OCI-LY7 (cell line): ENCODE data around the gene ELOB. TPM values are rescaled to one million over a fixed set of nuclear protein-coding genes. Genes with fewer than 3 reads are reported as not detected.

ENCODE experiments used
- BruUV-seq: library from RNA; stranded (reverse); fragments of 400-500 nt; replicated peaks from 2 replicates; lab custom pipeline; 2021; lab: Mats Ljungman, UMichigan
- CTCF ChIA-PET: fragments of 300-600 bp; sonication (Branson Sonifier 250); formaldehyde crosslinking; loops from one replicate; lab custom pipeline; 2022; ENCODE audit warnings: antibody characterized with exemption; ENCODE audit not compliant: unreplicated experiment; lab: Charles Lee
- POLR2A ChIA-PET: fragments of 300-600 bp; sonication (Branson Sonifier 250); formaldehyde crosslinking; loops from one replicate; lab custom pipeline; 2022; ENCODE audit warnings: antibody characterized with exemption; lab: Charles Lee
- DNase-seq: peaks from one replicate; pipeline ENCODE4 v3.0.0-alpha.2; 2015; ENCODE audit warnings: low spot score
- H2AFZ ChIP-seq: fragments of 200-600 bp; sonication (generic), shearing (Covaris generic); 2 replicates; pipeline ENCODE4 v1.6.1; 2014; ENCODE audit warnings: mild to moderate bottlenecking, antibody characterized with exemption, low read length, moderate library complexity
- H3K27ac ChIP-seq: fragments of 200-600 bp; sonication (generic); 2 replicates; pipeline ENCODE4 v1.5.1; 2014; ENCODE audit warnings: mixed run types, low read depth, mild to moderate bottlenecking, moderate library complexity, low read length, inconsistent platforms; ENCODE audit not compliant: poor library complexity, severe bottlenecking
- H3K36me3 ChIP-seq: fragments of 200-600 bp; sonication (generic); 2 replicates; pipeline ENCODE4 v1.6.1; 2014; ENCODE audit warnings: mild to moderate bottlenecking, antibody characterized with exemption, low read length, moderate library complexity, mixed read lengths; ENCODE audit not compliant: insufficient read depth
- H3K4me1 ChIP-seq: fragments of 200-600 bp; sonication (generic); 2 replicates; pipeline ENCODE4 v1.5.1; 2014; ENCODE audit warnings: mild to moderate bottlenecking, low read length; ENCODE audit not compliant: insufficient read depth, poor library complexity, severe bottlenecking
- H3K4me2 ChIP-seq: fragments of 200-600 bp; sonication (generic); 2 replicates; pipeline ENCODE4 v1.6.1; 2014; ENCODE audit warnings: mild to moderate bottlenecking, low read length
- H3K4me3 ChIP-seq: fragments of 200-600 bp; sonication (generic); 2 replicates; pipeline ENCODE4 v1.5.1; 2014; ENCODE audit warnings: mild to moderate bottlenecking, low read depth, low read length; ENCODE audit not compliant: poor library complexity, severe bottlenecking
- H3K79me2 ChIP-seq: fragments of 200-600 bp; sonication (generic); 2 replicates; pipeline ENCODE4 v1.6.1; 2016; ENCODE audit warnings: low read depth, mild to moderate bottlenecking, low read length, moderate library complexity, mixed read lengths; ENCODE audit not compliant: insufficient read depth
- H3K9me2 ChIP-seq: fragments of 200-600 bp; sonication (generic); 2 replicates; pipeline ENCODE4 v1.6.1; 2016; ENCODE audit warnings: mild to moderate bottlenecking, low read length, mixed read lengths; ENCODE audit not compliant: insufficient read depth
- H3K9me3 ChIP-seq: fragments of 200-600 bp; sonication (generic); 2 replicates; pipeline ENCODE4 v1.6.1; 2014; ENCODE audit warnings: mild to moderate bottlenecking, mixed run types, low read length, mixed read lengths
- H4K20me1 ChIP-seq: fragments of 200-600 bp; sonication (generic); 2 replicates; pipeline ENCODE4 v1.6.1; 2014; ENCODE audit warnings: mild to moderate bottlenecking, antibody characterized with exemption, low read length, moderate library complexity, mixed read lengths; ENCODE audit not compliant: insufficient read depth
- CTCF ChIP-seq: fragments of 200-600 bp; sonication (generic); conservative IDR thresholded peaks from 2 replicates; pipeline ENCODE4 v1.5.1; 2014; ENCODE audit warnings: mild to moderate bottlenecking, antibody characterized with exemption, low read length, moderate library complexity, mixed read lengths
- EZH2phosphoT487 ChIP-seq: fragments of 200-600 bp; sonication (generic); IDR thresholded peaks from 2 replicates; pipeline ENCODE4 v1.6.1; 2018; ENCODE audit warnings: low read depth, borderline replicate concordance, mild to moderate bottlenecking, mixed run types, antibody characterized with exemption, low read length, moderate library complexity, mixed read lengths
- intact Hi-C: fragments of 100-400 bp; cut with micrococcal nuclease; formaldehyde crosslinking; loops from one replicate; pipeline ENCODE4 v1.10.0; 2022; ENCODE audit not compliant: unreplicated experiment
- total RNA-seq, 2 experiments: library from RNA; depleted of rRNA in 1 of 2; stranded (reverse); fragments of >200 nt in 1 of 2; shearing (Covaris generic) in 1 of 2; gene quantifications; 2 replicates each; pipeline ENCODE4 v1.2.3, GENCODE V29; 2014 to 2022

Gene ELOB
- total RNA-seq, 2 experiments from 2014 or later: 209 to 285 TPM

DNA sequence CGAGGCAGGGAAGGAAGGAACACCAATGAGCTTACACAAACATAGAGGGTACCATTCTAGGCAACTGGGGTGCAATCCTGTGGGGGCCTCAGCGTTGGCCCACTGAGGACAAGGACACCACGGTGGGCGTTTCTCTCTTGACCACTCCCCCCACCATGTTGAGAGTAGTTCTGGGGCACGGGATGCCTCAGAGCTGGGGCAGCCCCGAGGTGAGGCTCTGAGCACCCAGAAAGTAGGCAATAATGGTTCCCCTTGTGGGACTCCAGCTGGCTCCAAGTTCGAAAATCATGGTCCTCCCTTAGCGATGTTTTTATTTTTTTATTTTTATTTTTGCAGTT lies 45.0 kb upstream of the ELOB start:
- Histone ChIP-seq H2AFZ (no peak overlapping the region), H3K4me3 (no peak overlapping the region), H3K79me2 (peaks cover 6% of the 10 kb centered on the region; the same call in 1 of the 2 replicates), H4K20me1 (no peaks in the 10 kb centered on the region), H3K27ac (no peak overlapping the region), H3K9me2 (no peaks in the 10 kb centered on the region), H3K4me1 (peaks cover 6% of the 10 kb centered on the region), H3K4me2 (no peak overlapping the region), H3K9me3 (no peaks in the 10 kb centered on the region), H3K36me3 (no peaks in the 10 kb centered on the region)
- DNase-seq: no peak
- POLR2A ChIA-PET: no interaction called here
- no peak for TF ChIP-seq CTCF
- TF ChIP-seq EZH2phosphoT487: no peak
- CTCF ChIA-PET: interaction anchor here (1.2 kb wide), 1 partner anchor 9 kb away, joined by 3 read pairs; no protein-coding TSS in a partner anchor
- no TSS peak for BruUV-seq
- intact Hi-C loops: no loop called here

DNA sequence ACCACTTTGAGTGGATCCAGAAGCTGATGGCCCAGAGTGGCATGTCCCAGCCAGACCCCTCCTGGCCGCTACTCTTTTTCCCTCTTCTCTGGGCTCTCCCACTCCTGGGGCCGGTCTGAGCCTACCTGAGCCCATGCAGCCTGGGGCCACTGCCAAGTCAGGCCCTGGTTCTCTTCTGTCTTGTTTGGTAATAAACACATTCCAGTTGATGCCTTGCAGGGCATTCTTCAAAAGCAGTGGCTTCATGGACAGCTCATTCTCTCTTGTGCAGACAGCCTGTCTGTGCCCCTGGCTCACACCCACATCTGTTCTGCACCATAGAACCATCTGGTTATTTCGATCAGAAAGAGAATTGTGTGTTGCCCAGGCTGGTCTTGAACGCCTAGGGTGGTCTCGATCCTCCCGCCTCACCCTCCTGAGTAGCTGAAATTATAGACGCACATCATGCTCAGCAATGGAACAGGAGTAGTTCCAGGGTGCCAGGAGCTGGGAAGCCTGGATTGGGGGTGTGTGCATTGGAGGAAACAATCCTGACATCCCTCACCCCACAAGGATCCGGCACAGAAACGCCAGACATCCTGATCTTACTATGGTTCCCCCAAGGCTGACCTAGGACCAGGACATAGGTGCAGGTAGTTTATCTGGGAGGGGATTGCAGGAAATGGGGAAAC lies 44.5 kb upstream of the ELOB start:
- Histone ChIP-seq H3K36me3 (no peaks in the 10 kb centered on the region), H3K9me2 (no peaks in the 10 kb centered on the region), H2AFZ (no peak overlapping the region), H3K4me2 (no peak overlapping the region), H3K79me2 (peaks cover 8% of the 10 kb centered on the region; the same call in 1 of the 2 replicates), H4K20me1 (no peaks in the 10 kb centered on the region), H3K4me3 (no peak overlapping the region), H3K27ac (no peak overlapping the region), H3K9me3 (no peaks in the 10 kb centered on the region), H3K4me1 (peaks cover 9% of the 10 kb centered on the region)
- BruUV-seq: no TSS peak
- ChIA-PET POLR2A (no interaction called here), CTCF (interaction anchor here (1.2 kb wide), 1 partner anchor 10 kb away, joined by 3 read pairs; no protein-coding TSS in a partner anchor)
- no peak for DNase-seq
- intact Hi-C loops: no loop called here
- no peak for TF ChIP-seq CTCF
- TF ChIP-seq EZH2phosphoT487: no peak

DNA sequence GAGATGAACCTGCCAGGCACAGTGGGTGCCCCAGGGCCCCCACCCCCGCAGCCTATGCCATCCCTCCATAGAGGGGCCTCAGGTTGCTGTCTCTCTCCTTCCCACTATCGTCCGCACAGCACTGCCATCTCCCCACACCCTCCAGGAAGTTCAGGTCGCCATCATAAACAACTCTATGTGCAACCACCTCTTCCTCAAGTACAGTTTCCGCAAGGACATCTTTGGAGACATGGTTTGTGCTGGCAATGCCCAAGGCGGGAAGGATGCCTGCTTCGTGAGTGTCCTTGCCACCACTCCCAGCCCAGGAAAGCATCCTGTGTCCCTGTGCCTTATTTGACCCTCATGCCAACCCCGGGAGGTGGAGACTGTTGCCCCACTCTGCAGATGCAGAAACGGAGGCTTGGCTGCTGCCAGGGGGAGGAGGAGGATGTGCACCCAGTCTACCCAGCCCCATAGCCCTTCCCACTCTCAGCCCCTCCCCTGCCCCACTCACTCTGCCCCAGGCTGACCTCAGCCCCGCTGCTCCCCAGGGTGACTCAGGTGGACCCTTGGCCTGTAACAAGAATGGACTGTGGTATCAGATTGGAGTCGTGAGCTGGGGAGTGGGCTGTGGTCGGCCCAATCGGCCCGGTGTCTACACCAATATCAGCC lies 43.9 kb upstream of the ELOB start:
- Histone ChIP-seq H3K79me2 (peaks cover 10% of the 10 kb centered on the region; the same call in 1 of the 2 replicates), H3K4me2 (no peak overlapping the region), H3K4me3 (no peak overlapping the region), H4K20me1 (no peaks in the 10 kb centered on the region), H3K4me1 (peaks cover 14% of the 10 kb centered on the region), H3K36me3 (no peaks in the 10 kb centered on the region), H2AFZ (no peak overlapping the region), H3K9me3 (no peaks in the 10 kb centered on the region), H3K9me2 (no peaks in the 10 kb centered on the region), H3K27ac (no peak overlapping the region)
- POLR2A ChIA-PET: no interaction called here
- no peak for DNase-seq
- BruUV-seq: no TSS peak
- CTCF ChIA-PET: no interaction called here
- intact Hi-C loops: no loop called here
- TF ChIP-seq CTCF: no peak
- TF ChIP-seq EZH2phosphoT487: no peak
